NCI-H1930 (cell line): ENCODE measurements around the gene TACO1.

ENCODE experiments used
- DNase-seq, 2 experiments: peaks; one replicate each; lab custom pipeline; 2025; lab: John Stamatoyannopoulos, UW

TACO1 gene

DNA sequence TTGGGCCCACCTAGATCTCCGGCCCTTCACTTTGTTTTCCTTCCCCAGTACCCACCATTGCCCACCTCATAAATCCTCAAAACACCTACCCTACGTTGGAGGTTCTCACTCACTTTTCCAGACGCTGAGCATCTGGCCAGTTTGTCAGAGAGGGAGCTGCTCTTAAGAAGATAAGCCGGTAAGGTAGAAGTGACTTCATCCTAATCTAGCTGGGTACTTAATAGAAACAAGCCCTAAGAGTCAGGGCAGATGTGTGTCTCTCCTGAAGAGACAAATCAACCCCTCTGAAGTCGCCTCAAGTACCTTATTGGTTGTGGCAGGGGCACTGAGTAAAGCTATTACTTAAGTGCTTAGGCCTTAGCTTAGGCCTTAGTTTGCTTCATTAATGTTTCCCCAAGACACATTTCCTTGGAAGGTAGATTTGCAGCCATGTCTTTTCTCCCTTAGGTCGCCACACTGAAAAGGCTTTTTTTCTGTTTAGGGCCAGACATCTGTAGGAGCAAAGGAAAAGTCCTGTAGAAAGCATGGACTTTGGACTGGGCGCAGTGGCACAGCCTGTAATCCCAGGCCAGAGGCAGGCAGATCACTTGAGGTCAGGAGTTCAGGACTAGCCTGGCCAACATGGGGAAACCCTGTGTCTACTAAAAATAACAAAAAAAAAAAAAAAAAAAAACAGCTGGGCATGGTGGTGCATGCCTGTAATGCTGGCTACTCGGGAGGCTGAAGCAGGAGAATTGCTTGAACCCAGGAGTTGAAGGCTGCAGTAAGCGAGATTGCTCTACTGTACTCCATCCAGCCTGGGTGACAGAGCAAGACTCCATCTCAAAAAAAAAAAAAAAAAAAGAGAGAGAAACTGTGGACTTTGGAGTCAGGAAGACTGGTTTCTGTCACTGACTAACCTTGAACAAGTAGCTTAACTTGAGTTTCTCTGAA is 1.0 kb downstream of the TACO1 start:
- DNase-seq, result no peak

DNA sequence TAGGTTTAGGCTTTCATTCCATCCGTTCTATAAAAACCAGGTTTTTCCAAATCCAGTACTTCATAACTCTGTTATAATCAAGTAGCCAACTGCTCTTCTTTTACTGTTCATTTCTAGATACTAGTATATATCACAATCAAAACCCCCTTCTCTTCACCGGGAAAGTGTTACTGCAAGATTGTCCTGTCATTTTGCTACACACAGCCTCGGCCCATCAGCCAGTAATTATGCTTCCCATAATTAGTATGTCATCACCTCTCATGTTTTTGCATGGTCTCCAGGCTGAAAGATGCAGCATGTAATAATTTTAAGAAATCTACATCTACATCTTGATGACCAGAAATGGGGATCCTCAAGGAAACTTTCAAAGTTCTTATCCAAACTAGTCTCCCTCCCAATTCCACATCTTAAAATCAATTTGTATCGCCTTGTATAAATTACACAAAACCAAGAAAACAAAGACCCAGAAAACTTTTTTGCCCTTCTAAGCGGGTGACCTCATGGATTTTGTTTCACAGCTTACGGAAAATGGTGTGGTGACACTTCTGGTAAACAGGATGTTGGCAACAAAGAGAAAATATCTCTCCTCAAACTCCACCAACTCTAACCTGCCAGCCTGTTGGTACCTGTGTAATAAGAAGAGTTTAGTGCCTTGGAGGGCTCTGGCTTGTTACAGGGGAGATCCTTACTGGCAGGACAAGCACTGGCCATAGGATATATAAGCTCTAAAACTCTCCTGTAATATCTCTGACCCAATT is 9.3 kb downstream of the TACO1 start:
- DNase-seq, result no peak

- no peak for DNase-seq
These were observed 10.2 kb downstream of the TACO1 start for GRCh38 chr17:63610854-63611253.

DNA sequence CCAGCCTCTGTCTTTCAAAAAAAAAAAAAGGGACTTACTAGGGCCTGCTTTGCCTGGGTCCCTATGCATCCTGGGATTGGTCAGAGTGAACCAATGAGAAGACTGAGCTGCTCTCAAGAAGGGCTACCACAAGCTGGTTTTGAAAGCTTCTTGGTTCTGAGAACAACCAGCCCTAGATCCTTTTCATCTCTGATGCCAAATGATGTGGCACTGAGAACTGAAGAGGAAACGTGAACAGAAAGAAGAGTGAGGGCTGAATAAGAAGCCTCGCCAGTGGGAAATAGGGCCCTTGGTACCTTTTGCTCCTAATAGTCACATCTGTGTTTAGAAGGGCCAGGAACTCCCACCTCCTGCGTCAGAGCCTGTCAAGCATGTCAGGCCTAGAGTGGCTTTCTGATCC is 10.7 kb downstream of the TACO1 start:
- DNase-seq, result no peak

DNA sequence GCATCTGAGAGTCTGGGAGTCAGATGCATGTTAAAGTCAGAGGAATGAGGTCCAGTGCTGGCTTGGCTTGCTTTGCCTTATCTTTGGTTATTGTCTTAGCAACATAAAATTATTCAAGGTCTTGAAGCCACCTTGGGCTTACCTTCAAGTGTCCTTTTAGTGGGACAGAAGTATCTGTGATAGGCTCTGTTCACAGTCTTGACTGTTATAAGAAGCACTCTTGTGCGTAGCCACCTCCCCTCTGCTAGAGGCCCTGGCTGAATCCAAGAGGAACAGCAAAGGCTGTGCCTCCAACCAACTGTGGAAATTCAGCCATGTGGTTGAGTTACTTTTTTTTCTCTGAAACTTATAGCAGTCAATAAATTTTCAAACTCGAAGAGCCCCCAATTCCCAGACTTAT is 13.0 kb downstream of the TACO1 start:
- no peak for DNase-seq

DNA sequence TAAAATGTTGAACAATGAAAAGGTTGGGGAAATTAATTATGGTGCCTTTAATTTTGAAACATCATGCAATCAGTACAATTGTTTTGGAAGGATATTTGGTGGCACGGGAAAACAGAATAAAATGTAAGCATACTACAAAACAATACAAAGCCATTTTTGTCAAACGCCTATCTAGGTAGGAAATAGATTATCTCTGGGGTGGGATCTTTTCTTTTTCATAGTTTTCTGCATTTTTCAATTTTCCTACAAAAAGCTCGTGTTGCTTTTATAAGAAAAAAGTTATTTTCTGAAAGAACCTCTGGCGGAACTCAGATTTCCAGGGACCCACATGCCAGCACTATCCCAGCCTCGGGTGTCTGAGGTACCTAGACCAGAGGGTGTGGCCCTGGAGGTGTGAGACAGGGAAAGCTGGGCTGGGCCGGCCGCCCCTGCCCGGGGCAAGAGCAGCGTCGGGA is 20.6 kb downstream of the TACO1 start:
- DNase-seq, result no peak

GRCh38 chr17:63621684-63622573 is 21.2 kb downstream of the TACO1 start, which contains the start of gene MAP3K3:
TSS of gene MAP3K3 (plus strand) at chr17:63622417. CDS start at chr17:63622760, 343 bp downstream.
- peak; percentile 100 for DNase-seq

DNA sequence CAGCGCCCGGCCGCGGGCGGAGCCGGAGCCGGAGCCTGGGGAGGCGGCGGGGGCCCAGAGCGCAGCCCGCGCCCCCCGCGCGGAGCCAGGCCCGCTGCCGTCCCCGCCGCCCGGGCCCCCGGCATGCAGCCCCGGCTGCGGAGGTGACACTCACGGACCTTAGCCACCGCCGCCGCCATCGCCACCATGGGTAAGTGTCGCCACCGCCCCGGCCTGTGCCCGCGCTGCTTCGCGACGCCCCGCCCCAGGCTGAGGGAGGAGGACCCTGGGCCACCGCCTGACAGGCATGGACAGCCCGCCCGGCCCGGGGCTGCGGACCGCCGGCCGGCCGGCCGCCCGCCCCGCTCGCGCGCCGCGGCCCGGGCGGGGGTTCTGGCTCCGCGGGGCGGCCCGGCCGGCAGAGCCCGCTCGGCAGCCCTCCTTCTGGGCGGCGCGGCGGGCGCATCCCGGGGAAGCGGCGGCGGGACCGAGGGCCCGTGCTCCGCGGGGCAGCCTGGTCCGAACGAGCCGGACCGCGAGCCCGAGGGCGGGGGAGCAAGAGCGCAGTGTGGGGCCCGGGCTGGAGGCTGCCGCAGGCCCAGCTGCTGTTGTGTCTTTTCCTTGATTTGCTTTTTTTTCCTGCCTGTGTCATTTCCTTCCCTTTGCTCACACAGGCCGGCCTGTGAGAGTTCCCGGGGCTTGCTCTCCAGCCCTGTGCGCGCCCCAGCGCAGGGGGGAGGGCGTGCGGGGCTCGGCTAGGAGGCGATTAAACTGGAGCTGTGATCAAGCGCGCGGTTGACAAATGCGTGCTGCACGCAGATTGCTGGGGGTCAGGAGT is 22.1 kb downstream of the TACO1 start:
- DNase-seq, result peak; percentile 38 to 54

- no peak for DNase-seq
These were observed 23.3 kb downstream of the TACO1 start for GRCh38 chr17:63623786-63624530.

DNA sequence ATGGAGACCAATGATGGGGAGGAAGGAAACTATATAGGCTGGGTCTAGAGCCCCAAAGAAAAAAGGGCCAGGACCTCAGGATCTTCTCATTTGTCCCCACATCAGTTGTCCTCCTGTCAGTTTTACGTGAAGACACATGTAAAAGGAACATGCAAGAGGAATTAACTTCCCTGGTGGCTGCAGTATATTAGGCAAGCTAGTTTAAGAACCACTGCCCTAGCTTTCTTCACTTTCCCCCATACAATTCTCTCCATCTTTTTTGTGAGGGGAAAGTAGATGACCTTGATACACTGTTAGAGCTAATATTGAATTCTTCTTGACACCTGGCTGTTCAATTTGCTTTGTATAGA is 23.8 kb downstream of the TACO1 start:
- DNase-seq, result no peak

DNA sequence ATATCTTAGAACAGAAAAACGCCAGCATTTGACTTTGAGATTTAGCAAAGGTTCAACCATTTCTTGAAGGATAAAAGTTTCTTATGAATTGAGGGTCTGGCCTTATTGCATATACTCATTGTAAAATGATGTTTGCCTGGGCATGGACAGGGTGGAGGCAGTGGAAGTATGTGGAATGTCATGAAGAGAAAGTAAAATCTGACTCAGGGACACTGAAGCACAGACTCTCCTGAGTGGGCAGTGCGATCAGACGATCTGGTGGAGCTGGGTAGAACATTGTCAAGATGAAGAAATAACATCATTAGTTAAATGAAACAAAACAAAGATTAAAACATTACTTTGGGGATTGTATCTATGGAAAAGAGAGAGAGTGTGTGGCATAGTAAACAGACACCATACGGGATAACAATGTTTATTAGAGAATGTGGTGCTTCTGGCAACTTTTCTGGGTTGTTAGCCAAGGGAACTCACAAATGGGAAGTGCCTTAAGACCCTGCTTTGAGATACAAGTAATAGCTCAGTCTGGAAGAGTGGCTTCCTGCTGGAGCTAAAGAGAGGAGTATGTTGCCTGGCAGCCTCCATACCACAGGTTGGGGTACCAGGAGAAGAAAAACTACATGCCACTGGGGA is 26.0 kb downstream of the TACO1 start:
- DNase-seq, result no peak

- DNase-seq, result no peak
These were observed 28.9 kb downstream of the TACO1 start for GRCh38 chr17:63629627-63630026.

- no peak for DNase-seq
These were observed 30.4 kb downstream of the TACO1 start for GRCh38 chr17:63631062-63631461.

- DNase-seq, result no peak
These were observed 30.9 kb downstream of the TACO1 start for GRCh38 chr17:63631626-63632025.

- no peak for DNase-seq
These were observed 33.0 kb downstream of the TACO1 start for GRCh38 chr17:63633742-63634141.

DNA sequence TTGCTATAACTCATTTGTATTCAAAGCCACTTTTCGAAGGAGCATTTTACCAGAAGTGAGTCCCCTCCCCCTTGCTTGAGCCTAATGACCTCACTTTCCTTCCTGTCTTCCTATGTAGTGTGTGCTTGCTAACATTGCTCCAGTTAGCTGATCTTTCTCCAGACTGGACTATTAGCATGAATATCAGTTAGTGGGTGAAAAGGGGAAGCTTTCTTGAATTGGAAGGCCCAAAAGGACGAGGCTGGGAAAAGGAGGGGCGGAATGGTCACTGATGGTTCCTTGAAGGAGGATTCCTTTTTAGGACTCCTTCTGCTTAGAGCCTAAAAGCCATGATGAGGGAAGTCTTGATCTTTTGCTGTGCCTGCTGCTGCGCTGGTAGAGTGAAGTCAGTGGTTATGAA is 33.5 kb downstream of the TACO1 start:
- no peak for DNase-seq

DNA sequence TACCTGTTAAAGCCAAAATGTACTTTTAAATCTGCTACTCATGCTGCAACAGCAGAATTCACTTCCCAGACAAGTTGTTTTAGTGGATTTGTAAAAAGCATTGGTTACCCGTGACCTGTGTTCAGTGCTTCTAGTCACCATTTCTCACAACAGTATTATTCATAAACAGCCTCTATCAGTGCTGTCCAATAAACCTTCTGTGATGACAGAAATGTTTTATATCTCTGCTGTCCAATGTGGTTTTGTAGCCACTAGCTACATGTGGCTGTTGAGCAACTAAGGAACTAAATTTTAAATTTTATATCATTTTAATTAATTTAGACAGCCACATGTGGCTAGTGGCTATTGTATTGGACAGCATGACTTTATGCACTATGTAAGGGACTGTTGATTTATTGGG is 34.1 kb downstream of the TACO1 start:
- DNase-seq, result no peak

- no peak for DNase-seq
These were observed 34.6 kb downstream of the TACO1 start for GRCh38 chr17:63635290-63635689.

DNA sequence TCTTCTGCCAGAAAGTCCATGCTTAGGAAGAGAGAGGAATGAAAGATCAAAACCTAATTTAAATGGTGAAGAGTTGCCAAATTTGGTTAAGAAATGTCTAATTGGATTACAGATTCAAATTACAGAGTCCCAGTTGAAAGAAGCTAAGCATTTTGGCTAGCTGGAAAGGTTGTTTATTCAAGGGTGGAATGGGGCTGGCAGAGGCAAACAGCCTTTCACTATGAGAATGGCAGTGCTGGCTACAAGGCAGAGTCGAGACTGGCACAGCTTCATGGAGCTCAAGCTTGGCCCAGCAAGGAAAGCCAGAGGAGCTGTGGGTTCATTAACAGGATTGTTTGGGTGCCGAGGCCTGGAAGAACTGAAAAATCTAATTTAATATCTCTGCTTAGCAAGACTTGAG is 35.1 kb downstream of the TACO1 start:
- DNase-seq, result no peak

DNA sequence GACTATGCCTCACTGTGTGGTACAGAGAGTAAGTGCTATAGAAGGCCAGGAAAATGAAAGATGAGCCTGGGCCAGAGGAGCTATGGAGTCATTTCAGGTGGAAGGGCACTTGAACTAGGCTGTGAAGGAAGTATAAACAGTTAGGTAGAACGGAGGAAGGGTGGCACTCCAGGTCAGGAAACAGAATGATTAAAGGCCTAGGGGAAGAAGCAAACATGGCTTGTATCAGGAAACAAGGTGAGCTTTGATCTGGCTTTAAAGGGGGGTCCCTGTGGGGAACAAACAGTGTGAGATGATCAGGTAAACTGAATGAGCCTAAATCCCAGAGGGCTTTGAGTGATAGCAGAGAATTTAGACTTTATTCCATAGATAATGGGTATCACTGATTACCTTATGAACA is 38.4 kb downstream of the TACO1 start:
- DNase-seq, result no peak
